GM21367 (cell line): ENCODE results near the gene BAHCC1.

Experiments used
- ATAC-seq: cut with Tn5 transposase; IDR thresholded peaks from one replicate; pipeline ENCODE4 v1.9.1; 2021; ENCODE audit not compliant: unreplicated experiment

BAHCC1 gene

GRCh38 chr17:81459224-81459623 lies 64.0 kb downstream of the BAHCC1 start:
- ATAC-seq, result no peak

DNA sequence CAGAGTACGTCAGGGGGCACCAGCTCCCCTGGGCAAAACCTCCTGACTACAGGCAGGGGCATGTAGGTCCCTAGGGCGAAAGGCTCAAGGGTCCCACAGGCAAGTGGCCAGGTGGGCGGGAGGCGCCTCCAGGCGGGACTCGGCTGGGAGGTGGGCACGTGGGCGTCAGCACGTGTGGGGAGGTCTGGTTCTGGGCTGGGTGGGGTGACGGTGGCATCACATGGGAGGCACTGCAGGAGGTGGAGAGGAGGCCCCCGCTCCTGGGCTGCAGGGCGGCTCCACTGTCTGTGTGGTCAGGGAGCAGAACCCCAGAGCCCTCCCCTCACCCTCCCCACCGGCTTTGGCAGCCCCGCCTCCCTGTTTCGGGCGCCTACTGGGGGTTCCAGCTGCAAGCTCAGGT lies 64.6 kb downstream of the BAHCC1 start:
- no peak for ATAC-seq

- no peak for ATAC-seq
These were observed 65.7 kb downstream of the BAHCC1 start for GRCh38 chr17:81460856-81461460.

- no peak for ATAC-seq
These were observed 66.6 kb downstream of the BAHCC1 start for GRCh38 chr17:81461607-81462500.

GRCh38 chr17:81462506-81463125 lies 67.4 kb downstream of the BAHCC1 start:
- ATAC-seq, result no peak

DNA sequence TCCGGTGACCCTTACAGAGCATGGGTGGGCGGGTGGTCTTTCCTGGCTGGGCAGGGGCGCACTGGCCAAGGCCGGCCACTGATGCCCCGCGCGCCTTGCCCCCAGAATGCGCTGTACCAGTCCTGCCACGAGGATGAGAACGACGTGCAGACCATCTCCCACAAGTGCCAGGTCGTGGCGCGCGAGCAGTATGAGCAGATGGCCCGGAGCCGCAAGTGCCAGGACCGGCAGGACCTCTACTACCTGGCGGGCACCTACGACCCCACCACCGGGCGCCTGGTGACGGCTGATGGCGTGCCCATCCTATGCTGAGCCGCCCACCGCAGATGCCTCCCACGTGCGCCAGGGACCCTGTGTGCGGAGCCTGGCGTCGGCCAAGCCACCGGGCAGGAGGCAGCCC lies 68.2 kb downstream of the BAHCC1 start:
- ATAC-seq, result no peak

DNA sequence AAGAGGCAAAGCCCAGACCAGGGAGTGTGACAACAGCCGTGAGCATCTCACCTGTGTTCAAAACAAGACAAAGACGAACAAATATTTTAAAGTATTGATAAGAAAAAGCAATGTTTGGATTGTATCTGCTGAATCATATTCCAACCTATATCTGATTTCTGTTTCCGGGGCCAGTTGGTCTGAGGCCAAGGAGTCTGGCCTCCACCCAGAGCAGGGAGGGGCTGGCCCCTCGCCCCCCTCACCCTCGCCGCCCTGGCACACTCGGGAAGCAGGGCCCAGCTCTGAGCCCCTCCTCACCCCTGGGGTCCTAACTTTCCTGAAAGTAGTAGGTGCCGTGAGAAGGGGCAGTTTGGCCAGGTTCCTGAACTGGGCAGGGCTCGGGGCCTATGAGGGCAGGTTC lies 69.3 kb downstream of the BAHCC1 start:
- no peak for ATAC-seq

GRCh38 chr17:81465910-81466309 lies 70.7 kb downstream of the BAHCC1 start:
- ATAC-seq, result no peak

DNA sequence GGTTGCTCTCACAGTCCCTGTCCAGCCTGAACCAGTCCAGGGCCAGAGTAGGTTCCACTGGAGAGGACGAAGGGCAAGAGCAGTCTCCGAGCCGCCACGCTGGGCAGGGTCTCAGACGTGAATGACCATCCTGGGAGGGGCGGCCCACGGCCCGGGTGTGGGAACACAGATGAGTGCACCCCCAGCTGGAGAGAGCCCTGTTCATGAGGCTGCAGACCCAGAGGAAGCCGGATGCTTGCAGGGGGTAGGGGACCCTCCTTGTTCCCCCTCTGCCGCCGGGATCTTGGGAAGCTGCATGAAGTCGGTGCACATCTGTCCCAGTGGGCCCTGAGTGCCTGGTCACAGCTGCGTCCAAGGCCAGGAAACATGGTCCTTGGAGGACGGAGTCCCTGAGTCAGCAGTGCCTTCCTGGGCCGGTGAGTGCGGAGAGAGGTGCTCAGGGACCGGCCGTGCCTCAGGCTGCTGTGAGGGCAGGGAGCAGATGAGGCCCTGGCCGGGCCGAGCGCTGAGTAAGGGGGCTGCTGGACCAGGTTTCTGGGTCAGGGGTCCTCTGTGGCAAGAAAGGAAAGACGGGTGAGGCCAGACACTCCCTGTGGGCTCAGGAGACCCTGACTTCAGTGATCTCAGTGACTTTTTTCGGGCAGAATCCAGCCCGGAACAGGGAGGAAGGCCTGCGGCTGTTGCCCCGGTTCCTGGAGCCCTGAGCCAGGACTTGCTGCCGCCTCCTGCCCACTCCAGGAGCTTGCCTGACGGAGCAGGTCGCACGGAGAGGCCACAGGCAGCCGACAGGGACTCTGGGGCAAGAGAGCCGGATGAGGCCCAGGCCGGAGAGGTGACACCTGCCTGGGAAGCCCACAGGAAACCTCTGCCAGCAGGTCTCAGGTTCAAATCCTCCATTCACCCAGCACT lies 71.6 kb downstream of the BAHCC1 start:
- ATAC-seq, result no peak

DNA sequence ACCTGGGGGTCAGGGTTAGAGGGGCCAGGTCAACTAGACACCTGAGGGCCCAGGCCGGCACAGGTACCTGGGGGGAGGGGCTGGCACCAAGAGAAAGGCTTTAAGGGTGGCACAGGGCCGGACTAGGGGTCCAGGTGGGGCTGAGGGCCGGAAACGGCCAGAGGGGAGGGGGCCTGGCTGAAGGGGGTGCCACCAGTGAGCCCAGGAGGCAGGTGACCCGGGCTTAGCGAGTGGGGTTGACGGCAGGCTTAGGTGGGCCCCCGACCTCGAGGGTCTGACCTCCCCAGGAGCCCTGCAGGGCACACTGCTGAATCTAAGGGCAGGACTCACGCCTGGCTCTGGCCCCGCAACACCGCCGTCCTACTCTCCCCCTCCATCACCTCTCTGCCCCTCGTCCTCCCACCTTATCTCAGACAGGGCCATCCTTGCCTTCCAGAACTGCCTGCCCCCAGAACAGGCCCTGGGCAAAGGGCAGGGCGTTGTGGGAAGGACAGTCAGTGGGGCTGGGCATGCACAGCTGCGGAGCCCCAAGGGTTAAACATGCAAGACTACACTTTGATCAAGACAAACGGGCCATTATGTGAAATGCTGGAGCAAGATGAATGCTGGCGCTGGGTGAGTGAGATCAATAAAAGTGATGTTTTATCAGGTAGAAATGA lies 73.0 kb downstream of the BAHCC1 start:
- ATAC-seq, result no peak

DNA sequence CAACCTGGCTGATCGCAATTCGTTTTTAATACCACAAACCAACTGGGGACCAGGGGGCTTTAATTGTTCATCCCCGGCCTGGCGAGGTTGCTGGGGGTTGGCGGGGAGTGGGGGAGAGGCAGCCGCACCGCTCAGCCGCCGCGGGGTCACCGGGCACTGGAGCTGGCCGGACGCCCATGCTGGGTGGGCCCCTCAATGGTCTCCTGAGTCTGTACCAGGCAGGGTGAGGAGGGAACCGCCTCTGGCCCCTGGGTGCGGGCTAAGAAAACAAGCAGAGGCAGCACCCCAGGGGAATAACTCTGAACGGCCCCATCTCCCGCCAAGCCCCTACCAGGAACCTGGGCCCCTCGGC lies 73.5 kb downstream of the BAHCC1 start:
- ATAC-seq, result no peak

DNA sequence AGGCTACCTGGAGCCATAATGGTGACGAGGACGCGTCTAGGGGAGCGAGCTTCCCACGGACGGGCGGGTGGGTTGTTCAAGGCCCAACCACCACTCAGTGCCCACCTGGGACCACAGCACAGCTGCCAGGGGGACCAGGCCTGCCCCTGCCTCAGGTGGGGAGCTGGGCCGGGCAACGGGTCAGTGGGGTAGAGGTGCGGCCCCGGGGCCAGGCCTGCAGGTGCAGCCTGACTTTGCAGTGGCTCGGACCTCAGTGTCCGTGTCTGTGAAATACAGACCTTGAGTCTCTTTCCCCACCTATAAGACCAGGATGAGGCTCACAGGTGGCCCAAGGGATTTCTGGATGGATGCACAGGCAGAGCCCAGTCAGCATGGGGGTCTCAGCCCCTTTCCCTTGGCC lies 74.0 kb downstream of the BAHCC1 start:
- ATAC-seq, result no peak

DNA sequence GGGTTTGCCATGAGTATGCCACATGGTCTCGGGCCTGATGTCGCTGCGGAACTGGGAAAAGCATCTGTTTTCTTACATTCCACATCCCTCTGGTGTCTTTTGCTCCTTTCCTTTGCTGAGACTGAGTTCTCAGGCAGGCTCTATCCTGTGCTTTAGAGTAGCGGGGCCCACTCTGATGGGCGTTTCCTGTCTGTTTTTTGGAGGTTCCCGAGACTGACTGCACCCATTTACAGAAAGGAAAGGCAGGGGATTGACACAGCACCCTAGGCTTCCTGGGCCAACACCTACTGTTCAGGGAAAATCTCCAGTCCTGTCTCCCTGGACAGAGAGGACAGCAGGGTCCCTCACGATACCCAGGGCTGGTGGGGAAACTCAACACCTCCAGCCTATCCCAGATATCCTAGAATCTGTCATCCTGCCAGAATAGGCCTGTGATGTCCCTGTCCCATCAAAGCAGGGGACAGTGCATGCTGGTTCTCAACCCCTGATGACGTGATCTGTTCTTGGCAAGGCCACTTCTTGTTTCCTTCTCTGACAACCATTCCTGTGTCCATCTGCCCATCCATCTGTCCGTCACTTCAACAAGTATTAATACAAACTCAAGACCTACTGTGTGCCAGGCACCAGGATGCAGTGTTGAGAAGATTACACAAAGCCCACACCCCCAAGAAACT lies 75.2 kb downstream of the BAHCC1 start:
- ATAC-seq, result no peak

GRCh38 chr17:81470944-81471817 lies 75.9 kb downstream of the BAHCC1 start:
- ATAC-seq, result no peak

GRCh38 chr17:81471818-81472456 lies 76.7 kb downstream of the BAHCC1 start:
- ATAC-seq, result no peak

- ATAC-seq, result no peak
These were observed 77.8 kb downstream of the BAHCC1 start for GRCh38 chr17:81473019-81473418.

DNA sequence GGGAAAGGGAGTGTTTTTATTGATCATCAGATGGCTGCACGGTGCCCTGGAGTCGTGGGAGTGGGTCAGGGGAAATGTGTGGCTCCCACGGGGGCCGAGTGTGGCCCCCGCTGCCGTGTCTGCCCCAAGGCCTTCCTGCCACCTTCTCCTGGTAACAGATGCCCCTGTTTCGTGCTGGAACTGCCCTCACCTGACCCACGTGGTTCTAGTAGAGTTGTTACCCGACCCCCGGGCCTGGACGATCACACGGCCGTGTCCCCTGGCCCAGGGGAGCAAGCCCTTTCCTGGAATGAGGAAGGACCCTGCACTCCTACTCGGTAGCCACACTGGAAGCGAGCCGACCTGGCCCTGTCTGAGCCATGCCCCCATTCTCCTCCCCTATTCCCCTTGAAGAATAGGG lies 79.7 kb downstream of the BAHCC1 start:
- ATAC-seq, result no peak

- ATAC-seq, result no peak
These were observed 80.8 kb downstream of the BAHCC1 start for GRCh38 chr17:81476097-81476496.

DNA sequence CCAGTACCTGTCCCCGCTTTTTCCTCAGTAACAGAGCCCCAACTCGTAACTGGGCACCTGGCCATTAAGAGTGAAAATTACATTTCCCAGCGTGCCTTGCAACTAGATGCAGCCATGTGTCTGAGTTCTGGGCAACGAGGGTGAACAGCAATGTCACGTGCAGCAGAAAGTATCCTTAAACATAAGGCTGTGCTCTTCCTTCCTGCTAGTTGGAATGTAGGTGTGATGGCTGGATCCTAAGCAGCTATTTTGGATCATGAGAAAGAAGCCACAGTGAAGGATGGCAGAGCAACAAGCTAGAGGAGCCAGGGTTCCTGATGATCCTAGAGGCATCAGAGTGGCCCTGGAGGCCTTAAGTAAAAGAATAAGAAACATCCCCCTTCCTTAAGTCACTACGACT lies 81.4 kb downstream of the BAHCC1 start:
- ATAC-seq, result no peak
